Upper lobe of left lung (tissue), 4 donors: ENCODE data around the gene RRP1.

Source experiments
- POLR2A ChIP-seq, 4 donors: fragments of 450-650 bp; IDR thresholded peaks; one replicate each; pipeline ENCODE4 v1.5.1; 2016 to 2017; ENCODE audit warnings: antibody characterized with exemption in 4 of 4, mild to moderate bottlenecking in 2 of 4
- TF ChIP-seq, protein P1 (sequence below), 6 experiments: fragments of 450-650 bp in 4 of 6; fragments of 200-600 bp in 2 of 6; sonication (generic) in 2 of 6; IDR thresholded peaks; one replicate each; pipeline ENCODE4 v1.5.1; 2016 to 2019; ENCODE audit warnings: antibody characterized with exemption in 6 of 6

GRCh38 chr21:43827015-43827611 is 37.7 kb downstream of the RRP1 start:
- TF ChIP-seq, protein P1, sequence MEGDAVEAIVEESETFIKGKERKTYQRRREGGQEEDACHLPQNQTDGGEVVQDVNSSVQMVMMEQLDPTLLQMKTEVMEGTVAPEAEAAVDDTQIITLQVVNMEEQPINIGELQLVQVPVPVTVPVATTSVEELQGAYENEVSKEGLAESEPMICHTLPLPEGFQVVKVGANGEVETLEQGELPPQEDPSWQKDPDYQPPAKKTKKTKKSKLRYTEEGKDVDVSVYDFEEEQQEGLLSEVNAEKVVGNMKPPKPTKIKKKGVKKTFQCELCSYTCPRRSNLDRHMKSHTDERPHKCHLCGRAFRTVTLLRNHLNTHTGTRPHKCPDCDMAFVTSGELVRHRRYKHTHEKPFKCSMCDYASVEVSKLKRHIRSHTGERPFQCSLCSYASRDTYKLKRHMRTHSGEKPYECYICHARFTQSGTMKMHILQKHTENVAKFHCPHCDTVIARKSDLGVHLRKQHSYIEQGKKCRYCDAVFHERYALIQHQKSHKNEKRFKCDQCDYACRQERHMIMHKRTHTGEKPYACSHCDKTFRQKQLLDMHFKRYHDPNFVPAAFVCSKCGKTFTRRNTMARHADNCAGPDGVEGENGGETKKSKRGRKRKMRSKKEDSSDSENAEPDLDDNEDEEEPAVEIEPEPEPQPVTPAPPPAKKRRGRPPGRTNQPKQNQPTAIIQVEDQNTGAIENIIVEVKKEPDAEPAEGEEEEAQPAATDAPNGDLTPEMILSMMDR (IDR thresholded peaks at IDR 0.05): no peak
- TF ChIP-seq POLR2A (IDR thresholded peaks at IDR 0.05): no peak
